HG03103 (cell line): ENCODE data around the gene ANKRD55.
"Not testable (repeated sequence)": the region's sequence is repeated elsewhere in the genome, so short reads cannot be mapped to it uniquely, and the experiment has no call there.

Source experiments
- ATAC-seq: cut with Tn5 transposase; IDR thresholded peaks from one replicate; pipeline ENCODE4 v1.9.1; 2021; ENCODE audit warnings: low read depth; ENCODE audit not compliant: unreplicated experiment

The ANKRD55 gene

GRCh38 chr5:56088431-56088949, 144.6 kb downstream of the ANKRD55 start:
- no peak for ATAC-seq

- ATAC-seq: no peak
These were observed 147.9 kb downstream of the ANKRD55 start for GRCh38 chr5:56085193-56085592.

- ATAC-seq: no peak
These were observed 149.8 kb downstream of the ANKRD55 start for GRCh38 chr5:56083286-56083854.

- peak; percentile 48 for ATAC-seq
These were observed 152.0 kb downstream of the ANKRD55 start for GRCh38 chr5:56081053-56081642.

- ATAC-seq: peak; percentile 52
These were observed 152.6 kb downstream of the ANKRD55 start for GRCh38 chr5:56080375-56081052.

GRCh38 chr5:56079157-56079500, 154.0 kb downstream of the ANKRD55 start:
- not testable (repeated sequence) for ATAC-seq

GRCh38 chr5:56078278-56079156, 154.6 kb downstream of the ANKRD55 start:
- no peak for ATAC-seq

- ATAC-seq: no peak
These were observed 155.3 kb downstream of the ANKRD55 start for GRCh38 chr5:56077796-56078233.

- ATAC-seq: no peak
These were observed 156.6 kb downstream of the ANKRD55 start for GRCh38 chr5:56076486-56076885.

GRCh38 chr5:56075361-56075760, 157.8 kb downstream of the ANKRD55 start:
- ATAC-seq: no peak

GRCh38 chr5:56072863-56073766, 160.0 kb downstream of the ANKRD55 start:
- no peak for ATAC-seq

GRCh38 chr5:56071470-56071869, 161.7 kb downstream of the ANKRD55 start:
- ATAC-seq: no peak

GRCh38 chr5:56070851-56071465, 162.2 kb downstream of the ANKRD55 start:
- ATAC-seq: no peak

GRCh38 chr5:56069652-56070226, 163.4 kb downstream of the ANKRD55 start:
- ATAC-seq: no peak

- no peak for ATAC-seq
These were observed 166.1 kb downstream of the ANKRD55 start for GRCh38 chr5:56066931-56067450.

GRCh38 chr5:56064984-56065383, 168.1 kb downstream of the ANKRD55 start:
- no peak for ATAC-seq

- no peak for ATAC-seq
These were observed 172.6 kb downstream of the ANKRD55 start for GRCh38 chr5:56060276-56061110.

- no peak for ATAC-seq
These were observed 173.3 kb downstream of the ANKRD55 start for GRCh38 chr5:56059854-56060253.
